Activated naive CD8-positive, alpha-beta T cell treated with anti-CD3 and anti-CD28 coated beads, Interleukin-2, amount 50 U/mL, for 24 hours (primary cell): ENCODE measurements around the gene PLCXD1.
A peak's percentile ranks its signal among the peaks of the same experiment; 100 is the strongest.
"Not testable (repeated sequence)": the region's sequence is repeated elsewhere in the genome, so short reads cannot be mapped to it uniquely, and the experiment has no call there.

Source experiments
- ATAC-seq: fragments of 150-1000 bp; cut with Tn5 transposase; one replicate; pipeline ENCODE4 v1.10.0; 2021
- DNase-seq: peaks from one replicate; pipeline ENCODE4 v3.0.0; 2021
- H3K27ac Mint-ChIP-seq: one replicate; pipeline ENCODE4 v1.8.0; 2021; ENCODE audit warnings: mild to moderate bottlenecking, mixed read lengths
- H3K27me3 Mint-ChIP-seq: one replicate; pipeline ENCODE4 v1.8.0; 2021; ENCODE audit warnings: mixed read lengths
- H3K36me3 Mint-ChIP-seq: one replicate; pipeline ENCODE4 v1.8.0; 2021; ENCODE audit warnings: low read depth, mixed read lengths
- H3K4me1 Mint-ChIP-seq: one replicate; pipeline ENCODE4 v1.8.0; 2021; ENCODE audit warnings: mixed read lengths
- H3K4me3 Mint-ChIP-seq: one replicate; pipeline ENCODE4 v1.8.0; 2021; ENCODE audit warnings: mild to moderate bottlenecking, moderate library complexity, mixed read lengths
- H3K9me3 Mint-ChIP-seq: one replicate; pipeline ENCODE4 v1.8.0; 2021; ENCODE audit warnings: mixed read lengths

The PLCXD1 gene

DNA sequence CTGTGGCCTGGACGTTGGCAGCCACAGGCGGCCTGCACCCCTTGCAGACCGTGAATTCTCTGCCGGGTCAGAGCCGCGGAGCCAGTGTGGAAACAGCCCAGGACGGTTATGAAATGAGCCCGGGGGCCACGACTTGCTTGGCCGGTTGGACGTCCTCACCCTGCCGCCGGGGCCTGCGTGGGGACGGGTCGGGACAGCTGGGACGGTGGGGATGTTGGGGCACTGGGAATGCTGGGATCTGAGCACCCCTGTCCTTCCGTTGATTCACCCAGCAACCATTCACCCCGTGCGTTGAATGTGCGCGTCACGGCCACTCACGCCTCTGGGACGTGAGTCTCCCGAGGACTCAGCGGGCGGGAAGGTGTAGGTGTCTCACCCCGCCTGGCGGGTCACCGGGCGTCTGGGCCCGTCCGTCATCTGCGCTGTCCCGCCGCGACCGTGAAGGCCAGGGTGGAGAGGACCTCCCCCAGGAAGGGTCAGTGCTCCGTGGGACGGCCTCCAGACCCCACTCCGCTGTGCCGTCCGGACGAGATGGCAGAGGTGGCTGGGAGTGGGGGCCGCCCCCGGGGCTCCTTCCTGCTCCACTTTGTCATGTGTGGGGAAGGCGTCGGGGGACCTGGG lies 4.5 kb upstream of the PLCXD1 start:
- no peaks in the 10 kb centered on the region for H3K9me3 Mint-ChIP-seq
- ATAC-seq, result peak; percentile 37
- peak; percentile 18 for DNase-seq
- peak overlapping the region; percentile 69 for H3K4me3 Mint-ChIP-seq
- peaks cover 17% of the 10 kb centered on the region for H3K4me1 Mint-ChIP-seq
- no peaks in the 10 kb centered on the region for H3K36me3 Mint-ChIP-seq
- no peaks in the 10 kb centered on the region for H3K27me3 Mint-ChIP-seq
- no peak overlapping the region for H3K27ac Mint-ChIP-seq

DNA sequence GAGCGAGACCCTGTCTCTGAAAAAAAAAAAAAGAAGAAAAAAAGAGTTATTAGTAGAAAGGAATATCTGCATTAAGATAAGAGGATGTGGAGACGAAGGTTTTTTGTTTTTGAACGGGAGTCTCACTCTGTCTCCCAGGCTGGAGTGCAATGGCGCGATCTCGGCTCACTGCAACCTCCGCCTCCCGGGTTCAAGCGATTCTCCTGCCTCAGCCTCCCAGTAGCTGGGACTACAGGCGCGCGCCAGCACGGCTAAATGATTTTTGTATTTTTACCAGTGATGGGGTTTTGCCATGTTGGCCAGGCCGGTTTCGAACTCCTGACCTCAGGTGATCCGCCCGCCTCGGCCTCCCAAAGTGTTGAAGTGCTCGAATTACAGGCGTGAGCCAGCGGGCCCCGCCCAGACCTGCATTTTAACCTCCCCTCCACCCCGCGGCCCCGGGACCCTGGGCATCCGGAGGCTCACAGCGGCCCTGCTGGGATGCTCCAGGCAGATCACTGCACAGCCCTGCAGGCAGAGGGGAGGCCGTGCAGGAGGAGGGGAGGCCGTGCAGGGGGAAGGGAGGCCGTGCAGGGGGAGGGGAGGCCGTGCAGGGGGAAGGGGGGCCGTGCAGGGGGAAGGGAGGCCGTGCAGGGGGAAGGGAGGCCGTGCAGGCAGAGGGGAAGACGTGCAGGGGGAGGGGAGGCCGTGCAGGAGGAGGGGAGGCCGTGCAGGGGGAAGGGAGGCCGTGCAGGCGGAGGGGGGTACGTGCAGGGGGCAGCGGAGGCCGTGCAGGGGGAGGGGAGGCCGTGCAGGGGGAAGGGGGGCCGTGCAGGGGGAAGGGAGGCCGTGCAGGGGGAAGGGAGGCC lies 1.2 kb upstream of the PLCXD1 start:
- DNase-seq, H3K36me3 Mint-ChIP-seq, ATAC-seq, H3K9me3 Mint-ChIP-seq, H3K27me3 Mint-ChIP-seq, H3K27ac Mint-ChIP-seq: not testable (repeated sequence)
- Mint-ChIP-seq H3K4me3 (peak overlapping the region; percentile 14), H3K4me1 (peaks cover 24% of the 10 kb centered on the region)

DNA sequence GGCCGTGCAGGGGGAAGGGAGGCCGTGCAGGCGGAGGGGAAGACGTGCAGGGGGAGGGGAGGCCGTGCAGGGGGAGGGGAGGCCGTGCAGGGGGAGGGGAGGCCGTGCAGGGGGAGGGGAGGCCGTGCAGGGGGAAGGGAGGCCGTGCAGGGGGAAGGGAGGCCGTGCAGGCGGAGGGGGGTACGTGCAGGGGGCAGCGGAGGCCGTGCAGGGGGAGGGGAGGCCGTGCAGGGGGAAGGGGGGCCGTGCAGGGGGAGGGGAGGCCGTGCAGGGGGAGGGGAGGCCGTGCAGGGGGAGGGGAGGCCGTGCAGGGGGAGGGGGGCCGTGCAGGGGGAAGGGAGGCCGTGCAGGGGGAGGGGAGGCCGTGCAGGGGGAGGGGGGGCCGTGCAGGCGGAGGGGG lies 459 bp upstream of the PLCXD1 start:
- H3K4me1 Mint-ChIP-seq, result peaks cover 24% of the 10 kb centered on the region
- H3K36me3 Mint-ChIP-seq, result peaks cover 13% of the 10 kb centered on the region
- ATAC-seq, H3K9me3 Mint-ChIP-seq, H3K27me3 Mint-ChIP-seq, DNase-seq, H3K27ac Mint-ChIP-seq, H3K4me3 Mint-ChIP-seq: not testable (repeated sequence)

DNA sequence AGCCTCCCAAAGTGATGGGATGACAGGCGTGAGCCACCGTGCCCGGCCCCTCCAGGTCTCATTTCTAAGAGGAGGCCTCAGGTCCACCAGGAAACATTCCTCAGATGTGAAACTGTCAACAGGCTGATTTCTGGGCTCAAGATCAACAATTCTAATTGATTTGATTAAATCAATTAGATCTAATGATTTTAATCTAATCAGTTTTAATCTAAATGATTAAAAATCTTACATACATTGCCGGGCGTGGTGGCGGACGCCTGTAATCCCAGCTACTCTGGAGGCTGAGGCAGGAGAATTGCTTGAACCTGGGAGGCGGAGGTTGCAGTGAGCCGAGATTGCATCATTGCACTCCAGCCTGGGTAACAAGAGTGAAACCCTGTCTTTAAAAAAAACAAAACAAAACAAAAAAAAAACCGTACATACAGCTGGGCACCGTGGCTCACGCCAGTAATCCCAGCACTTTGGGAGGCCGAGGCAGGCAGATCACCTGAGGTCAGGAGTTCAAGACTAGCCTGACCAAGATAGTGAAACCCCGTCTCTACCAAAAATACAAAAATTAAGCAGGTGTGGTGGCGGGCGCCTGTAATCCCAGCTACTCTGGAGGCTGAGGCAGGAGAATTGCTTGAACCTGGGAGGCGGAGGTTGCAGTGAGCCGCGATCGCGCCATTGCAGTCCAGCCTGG lies 960 bp downstream of the PLCXD1 start:
- not testable (repeated sequence) for H3K27me3 Mint-ChIP-seq, H3K27ac Mint-ChIP-seq

DNA sequence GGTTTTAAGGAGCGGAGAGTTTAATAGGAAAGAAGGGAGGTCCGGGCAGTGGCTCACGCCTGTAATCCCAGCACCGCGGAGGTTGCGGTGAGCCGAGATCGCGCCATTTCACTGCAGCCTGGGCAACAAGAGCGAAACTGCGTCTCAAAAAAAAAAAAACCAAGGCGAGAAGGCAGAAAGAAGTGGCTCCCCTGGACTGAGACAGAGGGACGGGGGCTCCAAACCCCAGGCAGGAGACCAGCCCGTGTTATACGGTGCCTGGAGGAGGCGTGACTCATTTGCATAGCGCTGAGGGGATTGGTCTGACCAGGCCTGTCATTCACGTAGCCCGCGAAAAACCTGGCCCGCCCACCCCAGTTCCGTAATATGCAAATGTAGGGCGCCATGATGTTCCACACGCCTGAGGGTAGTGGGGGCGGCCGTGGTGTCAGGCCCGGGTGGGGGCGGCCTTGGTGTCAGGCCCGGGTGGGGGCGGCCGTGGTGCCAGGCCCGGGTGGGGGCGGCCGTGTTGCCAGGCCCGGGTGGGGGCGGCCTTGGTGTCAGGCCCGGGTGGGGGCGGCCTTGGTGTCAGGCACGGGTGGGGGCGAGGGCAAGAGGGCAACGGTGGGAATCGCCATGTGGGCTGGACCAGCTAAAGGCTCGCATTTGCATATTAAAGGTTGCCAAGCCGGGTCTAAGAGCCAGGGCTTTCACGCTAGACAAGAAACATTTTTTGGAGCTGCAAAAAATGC lies 2.1 kb downstream of the PLCXD1 start:
- Mint-ChIP-seq H3K9me3 (no peaks in the 10 kb centered on the region), H3K36me3 (peaks cover 14% of the 10 kb centered on the region), H3K4me1 (peaks cover 24% of the 10 kb centered on the region), H3K4me3 (peak overlapping the region; percentile 87), H3K27ac (peak overlapping the region; percentile 95), H3K27me3 (no peaks in the 10 kb centered on the region)
- ATAC-seq (peak; percentile 100), DNase-seq (peak; percentile 91)

More for the DNA sequence above, 960 bp downstream of the PLCXD1 start:
- not testable (repeated sequence) for DNase-seq, ATAC-seq, H3K9me3 Mint-ChIP-seq
- Mint-ChIP-seq H3K36me3 (peaks cover 14% of the 10 kb centered on the region), H3K4me1 (peaks cover 24% of the 10 kb centered on the region), H3K4me3 (peak overlapping the region; percentile 66)

DNA sequence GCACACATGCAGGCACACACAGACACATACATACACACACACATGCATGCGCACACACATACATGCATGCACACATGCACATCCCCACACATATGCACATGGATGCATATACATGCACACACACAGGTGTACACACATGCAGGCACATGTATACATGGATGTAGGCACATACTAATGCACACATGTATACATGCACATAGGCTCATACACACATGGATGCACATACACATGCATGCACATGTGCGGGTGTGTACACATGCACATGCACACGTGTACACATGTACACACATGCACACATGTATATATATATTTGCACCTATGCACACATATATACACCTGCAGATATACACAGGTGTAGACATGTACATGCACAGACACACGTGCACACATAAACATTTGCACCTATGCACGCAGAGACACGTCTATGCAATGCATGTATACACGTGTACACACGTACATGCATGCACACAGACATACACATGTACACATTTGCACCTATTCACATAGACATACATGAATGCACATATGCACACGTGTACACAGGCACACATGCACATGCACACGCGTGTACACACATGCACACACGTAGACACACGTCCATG lies 4.0 kb downstream of the PLCXD1 start:
- H3K4me1 Mint-ChIP-seq, result peaks cover 15% of the 10 kb centered on the region
- no peak for DNase-seq
- peaks cover 16% of the 10 kb centered on the region for H3K36me3 Mint-ChIP-seq
- no peaks in the 10 kb centered on the region for H3K9me3 Mint-ChIP-seq
- ATAC-seq, result no peak
- H3K27ac Mint-ChIP-seq, result no peak overlapping the region
- H3K4me3 Mint-ChIP-seq, result no peak overlapping the region
- H3K27me3 Mint-ChIP-seq, result no peaks in the 10 kb centered on the region

DNA sequence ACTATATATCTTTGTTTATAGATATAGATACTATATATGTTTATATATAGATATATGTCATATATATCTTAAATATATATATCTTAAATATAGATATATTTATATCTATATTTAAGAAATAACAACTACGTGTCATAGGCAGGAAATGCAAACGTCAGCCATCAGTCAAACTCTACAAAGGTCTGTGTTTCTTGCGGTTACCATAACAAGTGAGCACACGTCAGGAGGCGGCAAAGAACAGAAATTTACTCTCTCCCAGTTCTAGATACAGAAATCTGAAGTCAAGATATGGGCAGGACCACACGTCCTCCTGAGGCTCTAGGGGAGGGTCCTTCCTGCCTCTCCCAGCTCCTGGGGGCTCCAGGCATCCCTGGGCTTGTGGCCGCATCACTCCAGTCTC lies 6.5 kb downstream of the PLCXD1 start:
- peaks cover 20% of the 10 kb centered on the region for H3K36me3 Mint-ChIP-seq
- no peaks in the 10 kb centered on the region for H3K9me3 Mint-ChIP-seq
- H3K4me3 Mint-ChIP-seq, result no peak overlapping the region
- no peak for ATAC-seq
- DNase-seq, result no peak
- no peaks in the 10 kb centered on the region for H3K27me3 Mint-ChIP-seq
- no peak overlapping the region for H3K27ac Mint-ChIP-seq
- H3K4me1 Mint-ChIP-seq, result peaks cover 10% of the 10 kb centered on the region

DNA sequence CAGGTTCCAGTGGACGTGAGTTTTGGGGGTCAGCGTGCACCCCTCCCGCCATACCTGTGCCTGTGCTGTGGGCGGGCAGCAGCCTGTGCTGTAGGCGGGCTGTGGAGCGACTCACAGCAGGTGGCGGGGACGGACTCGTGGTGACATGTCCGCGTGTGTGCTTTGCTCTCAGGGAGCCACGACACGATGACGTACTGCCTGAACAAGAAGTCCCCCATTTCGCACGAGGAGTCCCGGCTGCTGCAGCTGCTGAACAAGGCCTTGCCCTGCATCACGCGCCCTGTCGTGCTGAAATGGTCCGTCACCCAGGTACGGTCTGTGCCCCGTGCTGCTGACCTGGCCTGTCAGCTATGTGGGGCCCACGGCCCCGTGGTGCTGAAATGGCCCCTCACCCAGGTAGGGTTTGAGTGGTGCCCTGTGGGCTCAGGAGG lies 7.4 kb downstream of the PLCXD1 start:
- H3K36me3 Mint-ChIP-seq, result peaks cover 28% of the 10 kb centered on the region
- H3K4me3 Mint-ChIP-seq, result no peak overlapping the region
- ATAC-seq (no peak), DNase-seq (no peak)
- H3K9me3 Mint-ChIP-seq, result no peaks in the 10 kb centered on the region
- no peak overlapping the region for H3K27ac Mint-ChIP-seq
- no peaks in the 10 kb centered on the region for H3K27me3 Mint-ChIP-seq
- peaks cover 10% of the 10 kb centered on the region for H3K4me1 Mint-ChIP-seq

DNA sequence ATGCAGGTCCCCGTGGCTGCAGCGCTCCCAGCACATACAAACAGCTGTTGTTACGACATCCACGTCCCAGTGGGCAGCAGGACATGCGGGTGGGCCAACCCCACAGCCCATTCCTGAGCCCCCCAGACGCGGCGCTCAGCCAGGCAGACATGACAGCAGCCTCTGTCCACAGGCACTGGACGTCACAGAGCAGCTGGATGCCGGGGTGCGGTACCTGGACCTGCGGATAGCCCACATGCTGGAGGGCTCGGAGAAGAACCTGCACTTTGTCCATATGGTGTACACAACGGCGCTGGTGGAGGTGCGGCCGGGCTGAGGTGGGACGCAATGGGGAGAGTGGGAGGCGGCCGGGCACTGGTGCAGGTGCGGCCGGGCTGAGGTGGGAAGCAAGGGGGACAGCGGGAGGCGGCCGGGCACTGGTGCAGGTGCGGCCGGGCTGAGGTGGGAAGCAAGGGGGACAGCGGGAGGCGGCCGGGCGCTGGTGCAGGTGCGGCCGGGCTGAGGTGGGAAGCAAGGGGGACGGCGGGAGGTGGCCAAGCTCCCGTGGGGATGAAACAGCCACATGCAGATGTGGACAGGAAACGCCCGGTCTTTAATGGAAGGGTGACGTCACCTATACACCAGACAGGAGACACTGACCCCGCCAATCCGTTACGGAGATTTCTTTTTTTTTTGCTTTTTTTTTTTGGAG lies 9.4 kb downstream of the PLCXD1 start:
- Mint-ChIP-seq H3K36me3 (peaks cover 19% of the 10 kb centered on the region), H3K9me3 (no peaks in the 10 kb centered on the region), H3K4me1 (peaks cover 2% of the 10 kb centered on the region), H3K27me3 (no peaks in the 10 kb centered on the region), H3K27ac (no peak overlapping the region), H3K4me3 (no peak overlapping the region)
- DNase-seq (no peak), ATAC-seq (no peak)

DNA sequence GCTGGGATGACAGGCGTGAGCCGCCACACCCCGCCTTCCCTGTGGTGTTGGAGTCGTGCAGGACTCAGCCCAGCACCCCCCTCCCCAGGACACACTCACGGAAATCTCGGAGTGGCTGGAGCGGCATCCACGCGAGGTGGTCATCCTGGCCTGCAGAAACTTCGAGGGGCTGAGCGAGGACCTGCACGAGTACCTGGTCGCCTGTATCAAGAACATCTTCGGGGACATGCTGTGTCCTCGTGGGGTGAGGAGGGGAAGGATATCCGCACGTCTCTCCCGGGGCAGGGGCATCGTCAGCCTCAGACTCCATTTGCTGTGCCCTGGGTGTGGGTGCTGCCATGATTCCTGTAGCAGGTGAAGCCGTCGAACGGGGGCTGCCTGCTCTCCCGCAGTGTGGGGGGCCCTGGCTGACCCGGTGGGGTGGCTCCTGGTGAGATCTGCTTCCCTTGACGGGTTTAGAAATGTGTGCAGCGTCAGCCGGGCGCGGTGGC lies 10.3 kb downstream of the PLCXD1 start:
- Mint-ChIP-seq H3K36me3 (peaks cover 17% of the 10 kb centered on the region), H3K27ac (no peak overlapping the region)

DNA sequence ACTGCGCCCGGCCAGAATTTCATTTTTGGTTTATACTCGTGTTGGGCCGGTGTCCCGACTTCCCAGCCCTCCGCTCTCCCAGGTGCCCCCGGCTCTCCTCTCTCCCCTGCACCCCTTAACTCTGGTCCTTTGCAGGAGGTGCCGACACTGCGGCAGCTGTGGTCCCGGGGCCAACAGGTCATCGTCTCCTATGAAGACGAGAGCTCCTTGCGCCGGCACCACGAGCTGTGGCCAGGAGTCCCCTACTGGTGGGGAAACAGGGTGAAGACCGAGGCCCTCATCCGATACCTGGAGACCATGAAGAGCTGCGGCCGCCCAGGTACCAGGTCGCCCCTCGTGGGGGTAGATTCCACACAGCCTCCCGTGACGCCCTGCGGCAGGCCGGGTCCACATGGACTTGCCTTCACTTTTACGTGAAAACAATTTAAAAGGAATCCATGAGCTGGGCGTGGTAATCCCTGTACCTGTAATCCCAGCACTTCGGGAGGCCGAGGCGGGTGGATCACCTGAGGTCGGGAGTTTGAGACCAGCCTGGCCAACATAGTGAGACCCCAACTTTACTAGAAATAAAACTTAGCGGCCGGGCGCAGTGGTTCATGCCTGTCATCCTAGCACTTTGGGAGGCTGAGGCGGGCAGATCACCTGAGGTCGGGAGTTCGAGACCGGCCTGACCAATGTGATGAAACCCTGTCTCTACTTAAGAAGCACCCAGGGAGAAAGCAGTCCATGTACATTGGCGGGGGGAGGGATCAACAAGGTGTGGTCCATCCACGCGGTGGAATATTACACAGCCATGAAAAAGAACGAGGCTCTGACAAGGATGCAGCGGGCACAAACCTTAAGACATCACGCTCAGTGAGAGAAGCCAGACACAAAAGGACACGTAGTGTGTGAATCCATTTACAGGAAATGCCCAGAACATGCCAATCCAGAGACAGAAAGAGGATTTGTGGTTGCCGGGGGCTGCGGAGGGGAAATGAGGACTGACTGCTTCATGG lies 12.0 kb downstream of the PLCXD1 start:
- H3K36me3 Mint-ChIP-seq, result peaks cover 19% of the 10 kb centered on the region
- ATAC-seq, result no peak
- H3K4me1 Mint-ChIP-seq, result no peaks in the 10 kb centered on the region
- no peak for DNase-seq
- H3K27me3 Mint-ChIP-seq, result no peaks in the 10 kb centered on the region
- no peaks in the 10 kb centered on the region for H3K9me3 Mint-ChIP-seq
- H3K4me3 Mint-ChIP-seq, result no peak overlapping the region
- H3K27ac Mint-ChIP-seq, result no peak overlapping the region

More for the DNA sequence above, 10.3 kb downstream of the PLCXD1 start:
- no peak for ATAC-seq
- no peak overlapping the region for H3K4me3 Mint-ChIP-seq
- no peaks in the 10 kb centered on the region for H3K4me1 Mint-ChIP-seq
- no peaks in the 10 kb centered on the region for H3K27me3 Mint-ChIP-seq
- H3K9me3 Mint-ChIP-seq, result no peaks in the 10 kb centered on the region
- no peak for DNase-seq

DNA sequence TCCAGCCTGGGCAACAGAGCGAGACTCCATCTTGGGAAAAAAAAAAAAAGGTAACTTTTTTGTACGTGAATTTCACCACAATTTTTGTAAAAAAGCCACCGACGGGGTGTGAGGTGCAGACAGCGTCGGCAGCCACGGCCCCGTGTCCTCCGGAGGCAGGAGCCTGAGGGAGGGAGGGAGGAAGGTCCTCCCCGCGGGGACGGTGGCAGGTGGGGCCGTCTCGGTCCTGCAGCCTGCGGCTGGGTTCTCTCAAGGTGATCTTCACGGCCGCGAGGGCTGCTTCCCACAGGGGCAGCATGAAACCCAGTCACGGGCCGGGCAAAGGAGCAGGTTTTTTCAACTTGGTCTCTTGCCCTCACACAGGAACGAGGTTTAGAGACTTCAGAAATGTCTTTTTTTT lies 14.0 kb downstream of the PLCXD1 start:
- Mint-ChIP-seq H3K36me3 (peaks cover 17% of the 10 kb centered on the region), H3K4me1 (no peaks in the 10 kb centered on the region), H3K4me3 (no peak overlapping the region), H3K27me3 (no peaks in the 10 kb centered on the region), H3K27ac (no peak overlapping the region), H3K9me3 (no peaks in the 10 kb centered on the region)
- DNase-seq (no peak), ATAC-seq (no peak)
